Fibroblast of skin of abdomen (primary cell): ENCODE data around the gene ADIG.
"Not testable (repeated sequence)": the region's sequence is repeated elsewhere in the genome, so short reads cannot be mapped to it uniquely, and the experiment has no call there.

Source experiments
- DNase-seq: peaks from one replicate; pipeline ENCODE4 v3.0.0-alpha.2; 2013

The ADIG gene

DNA sequence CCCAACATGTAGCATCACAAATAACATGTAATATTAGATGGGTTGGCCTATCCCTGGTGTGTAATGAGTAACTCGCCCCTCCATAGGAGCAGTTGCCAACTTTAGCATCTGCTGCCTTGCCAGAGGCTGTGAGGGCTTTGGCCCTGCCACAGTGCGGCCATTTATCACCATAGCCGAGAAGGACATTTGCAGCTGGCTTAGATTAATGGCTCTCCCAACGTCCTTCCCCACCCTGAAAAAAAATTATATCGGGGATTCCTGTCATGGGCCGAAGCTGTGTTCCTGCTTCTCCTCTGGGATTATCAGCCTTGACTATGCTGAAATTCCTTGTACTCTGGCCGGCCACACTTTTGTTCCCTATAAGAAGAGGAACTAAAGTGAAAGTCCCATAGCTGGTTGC lies 7.6 kb upstream of the ADIG start:
- DNase-seq: no peak

GRCh38 chr20:38579219-38579910 lies 1.6 kb upstream of the ADIG start:
- no peak for DNase-seq

DNA sequence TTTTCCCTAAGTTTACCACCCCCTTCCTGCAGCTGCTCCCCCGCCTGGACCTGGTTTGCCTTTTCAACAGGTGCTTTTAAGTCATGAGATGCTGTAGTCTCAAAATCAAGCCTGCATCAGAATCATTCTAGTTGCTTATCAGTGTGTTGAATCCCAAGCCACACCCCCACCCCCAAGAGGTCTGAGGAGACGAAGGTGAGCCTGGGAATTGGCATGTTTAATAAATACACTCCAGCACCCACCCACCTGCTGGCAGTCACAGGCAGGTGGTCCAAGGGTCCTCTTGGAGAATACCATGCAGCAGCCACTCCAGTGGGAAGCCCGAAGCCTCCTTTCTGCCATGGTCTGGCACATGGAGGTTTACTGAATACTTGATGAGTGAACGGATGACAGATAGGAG lies 1.1 kb upstream of the ADIG start:
- DNase-seq: no peak

DNA sequence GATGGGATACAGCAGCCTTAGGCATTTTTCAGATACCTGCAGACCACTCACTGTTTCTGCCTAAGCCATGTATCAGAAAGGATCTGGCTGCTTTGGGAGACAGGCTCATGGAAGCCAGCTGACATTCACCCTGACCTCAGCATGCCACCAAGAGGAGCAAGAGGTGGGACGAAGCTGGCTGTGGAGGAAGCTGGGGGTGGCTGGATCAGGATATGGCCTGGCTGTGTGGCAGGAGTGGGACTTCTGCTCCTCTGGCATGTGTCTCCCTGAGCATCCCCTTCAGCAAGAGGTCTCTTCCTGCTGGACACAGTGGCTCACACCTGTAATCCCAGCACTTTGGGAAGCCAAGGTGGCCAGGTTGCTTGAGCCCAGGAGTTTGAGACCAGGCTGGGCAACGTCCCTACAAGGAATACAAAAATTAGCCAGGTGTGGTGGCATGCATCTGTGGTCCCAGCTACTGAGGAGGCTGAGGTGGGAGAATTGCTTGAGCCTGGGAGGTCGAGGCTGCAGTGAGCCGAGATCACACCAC lies 897 bp downstream of the ADIG start:
- no peak for DNase-seq

- no peak for DNase-seq
These were observed 2.3 kb downstream of the ADIG start for GRCh38 chr20:38583306-38583705.

GRCh38 chr20:38584099-38584763 lies 3.2 kb downstream of the ADIG start:
- DNase-seq: no peak

- no peak for DNase-seq
These were observed 4.6 kb downstream of the ADIG start for GRCh38 chr20:38585404-38586180.

DNA sequence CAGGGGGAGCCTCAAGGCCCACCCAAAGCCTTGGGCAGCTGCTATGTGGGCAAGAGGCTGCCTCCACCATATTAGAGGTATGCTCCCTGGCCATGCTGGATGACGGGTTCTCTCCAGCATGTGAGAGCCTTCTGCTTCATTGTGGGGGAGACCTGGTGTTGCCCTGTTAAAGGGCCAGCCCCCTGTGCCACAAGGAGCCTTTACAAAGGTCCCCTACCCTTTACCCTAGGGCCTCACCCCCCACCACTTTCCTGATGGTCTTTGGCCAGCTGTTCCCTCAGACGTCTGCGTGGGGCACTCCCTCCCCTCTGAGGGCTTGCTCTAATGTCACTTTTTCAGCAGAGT lies 5.2 kb downstream of the ADIG start:
- no peak for DNase-seq

GRCh38 chr20:38588303-38588702 lies 7.3 kb downstream of the ADIG start:
- DNase-seq: no peak

- DNase-seq: no peak
These were observed 8.4 kb downstream of the ADIG start for GRCh38 chr20:38589351-38589750.

- DNase-seq: no peak
These were observed 9.1 kb downstream of the ADIG start for GRCh38 chr20:38589967-38590675.

DNA sequence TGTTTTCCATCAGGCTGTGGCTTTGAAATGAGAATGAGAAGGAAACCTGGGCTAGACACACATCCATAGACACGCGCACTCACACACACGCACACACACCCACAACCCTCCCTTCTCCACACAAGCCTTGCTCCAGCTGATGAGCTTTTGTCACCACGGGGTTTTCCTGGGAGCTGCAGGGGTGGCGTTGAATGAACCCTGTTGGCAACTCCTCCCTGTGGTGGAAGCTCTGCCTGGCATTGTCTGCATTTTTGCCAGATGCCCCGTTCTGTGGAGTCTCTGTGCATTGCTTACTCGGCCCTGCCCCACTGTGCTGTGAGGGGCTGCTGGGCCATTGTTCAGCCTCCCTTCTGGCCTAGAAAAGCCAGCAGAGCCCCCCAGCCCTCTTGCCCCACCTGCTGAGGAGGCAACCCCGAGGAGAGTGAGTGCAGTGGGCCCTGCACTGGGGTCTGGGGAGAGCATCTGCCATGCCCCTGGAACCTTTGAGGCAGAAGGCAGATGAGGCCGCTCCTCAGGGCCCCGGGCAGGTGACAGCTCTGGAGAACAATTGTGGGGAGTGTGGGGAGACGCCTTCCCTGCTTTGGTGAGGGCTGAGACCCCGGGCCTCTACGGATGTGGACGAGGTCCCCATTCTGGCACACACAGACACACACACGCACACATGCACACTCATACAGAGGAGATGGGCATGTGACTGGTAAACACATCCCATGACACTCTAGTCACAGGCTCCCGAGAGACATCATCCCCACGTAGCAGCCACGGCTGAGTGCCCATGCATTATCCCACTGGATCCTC lies 9.9 kb downstream of the ADIG start:
- no peak for DNase-seq

GRCh38 chr20:38591474-38592410 lies 10.7 kb downstream of the ADIG start:
- DNase-seq: no peak

- not testable (repeated sequence) for DNase-seq
These were observed 11.4 kb downstream of the ADIG start for GRCh38 chr20:38592411-38592790.

DNA sequence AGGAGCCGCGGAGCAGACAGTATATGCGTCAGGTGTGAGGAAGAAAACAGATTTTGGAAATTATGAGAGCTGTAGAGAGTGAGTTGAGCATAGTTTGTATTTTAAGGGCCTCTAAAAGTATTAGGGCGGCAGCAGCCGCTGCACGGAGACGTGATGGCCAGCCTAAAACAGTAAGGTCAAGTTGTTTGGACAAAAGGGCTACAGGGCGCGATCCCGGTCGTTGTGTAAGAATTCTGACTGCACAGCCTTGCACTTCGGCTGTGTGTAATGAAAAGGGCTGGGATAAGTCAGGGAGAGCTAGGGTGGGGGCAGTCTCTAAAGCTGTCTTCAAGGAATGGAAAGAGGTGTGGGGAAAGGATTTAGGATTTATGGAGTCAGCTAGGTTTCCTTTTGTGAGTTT lies 13.3 kb downstream of the ADIG start:
- not testable (repeated sequence) for DNase-seq

GRCh38 chr20:38595886-38596285 lies 14.9 kb downstream of the ADIG start:
- DNase-seq: not testable (repeated sequence)

DNA sequence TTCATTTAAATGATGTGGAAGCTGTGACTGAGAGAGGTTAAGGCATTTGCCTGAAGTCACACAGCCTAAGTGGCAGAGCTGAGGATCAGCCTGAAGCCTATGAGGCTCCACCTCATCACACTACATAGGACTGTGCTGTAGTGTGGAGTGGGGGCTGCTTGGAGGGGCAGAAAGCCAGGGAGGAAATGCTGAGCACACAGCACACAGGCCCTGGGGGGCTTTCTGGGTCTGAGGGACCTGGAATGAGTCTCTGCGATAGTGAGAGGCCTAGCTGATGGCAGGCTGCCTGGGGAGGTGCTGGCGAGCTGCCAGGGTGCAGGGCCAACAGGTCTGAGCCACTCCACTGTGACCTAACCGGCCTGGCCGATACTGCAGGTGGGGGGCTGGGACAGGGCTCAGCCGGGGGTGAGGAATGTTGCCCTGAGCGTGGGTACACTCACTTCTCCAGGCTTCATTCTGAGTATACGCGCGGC lies 18.4 kb downstream of the ADIG start:
- DNase-seq: no peak

GRCh38 chr20:38600057-38600456 lies 19.1 kb downstream of the ADIG start:
- DNase-seq: no peak

DNA sequence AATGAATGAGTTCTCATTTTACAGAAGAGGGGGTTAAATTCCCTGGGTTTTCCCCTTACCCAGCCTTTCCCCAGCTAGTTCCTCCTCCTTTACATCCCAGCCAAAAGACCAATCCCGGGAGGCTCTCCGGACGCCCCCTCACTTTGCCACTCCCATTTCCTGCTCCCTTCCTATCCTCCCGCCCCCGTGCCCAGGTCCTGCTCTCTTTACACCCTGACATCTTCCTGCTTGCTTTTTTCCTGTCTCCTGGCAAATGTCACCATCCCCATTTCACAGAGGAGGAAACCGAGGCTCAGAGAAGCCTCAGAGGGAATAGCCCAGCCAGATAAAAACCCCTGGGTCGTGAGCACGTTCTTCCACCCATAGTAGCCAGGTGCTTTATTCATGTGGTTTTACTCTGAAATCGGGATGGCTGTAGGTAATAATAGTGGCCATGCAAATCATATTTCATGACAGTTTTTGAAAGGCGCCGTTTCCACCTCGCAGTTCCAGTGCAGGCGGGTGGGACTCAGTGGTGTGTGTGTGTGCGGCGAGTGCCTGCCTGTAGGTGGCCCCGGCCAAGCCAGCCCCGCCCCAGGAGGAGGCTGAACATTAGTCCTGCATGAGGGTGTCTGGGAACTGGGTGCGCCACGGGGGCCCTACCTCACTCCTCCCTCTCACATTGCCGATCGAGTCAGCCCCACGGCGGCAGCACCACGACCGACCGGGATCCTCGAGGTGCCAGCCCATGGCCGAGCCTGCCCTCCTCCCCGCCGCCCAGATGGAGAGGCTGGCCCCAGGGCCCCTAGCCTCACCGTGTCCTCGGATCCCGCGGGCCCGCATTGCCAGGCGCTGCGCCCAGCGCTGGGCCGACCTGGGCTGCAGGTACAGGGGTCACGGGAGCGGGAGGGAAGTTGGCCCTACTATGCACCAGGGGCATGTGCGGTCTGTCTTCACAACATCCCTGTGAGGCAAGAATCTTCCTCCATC lies 20.5 kb downstream of the ADIG start, which contains the start of gene ARHGAP40:
Gene ARHGAP40, plus strand, starts transcription at position 594 of the 969 bp plus-strand sequence.
- DNase-seq: no peak
